Endothelial cell of umbilical vein (primary cell): ENCODE measurements around the gene MPND.

Experiments
- EZH2 ChIP-seq: IDR thresholded peaks from 2 replicates; pipeline ENCODE4 v1.6.1; 2012; ENCODE audit warnings: borderline replicate concordance, low read depth, mild to moderate bottlenecking, moderate library complexity, low read length, inconsistent platforms; ENCODE audit not compliant: severe bottlenecking
- GATA2 ChIP-seq: IDR thresholded peaks from 2 replicates; pipeline ENCODE4 v1.7.0; 2011; ENCODE audit warnings: low read depth, mild to moderate bottlenecking, moderate library complexity, mixed read lengths, low read length; ENCODE audit not compliant: insufficient read length, insufficient read depth
- MYC ChIP-seq: IDR thresholded peaks from one replicate; pipeline ENCODE4 v1.6.1; 2011; ENCODE audit warnings: mild to moderate bottlenecking, low read depth, low read length
- POLR2A ChIP-seq: IDR thresholded peaks from 2 replicates; pipeline ENCODE4 v1.6.1; 2012; ENCODE audit warnings: low read depth, mild to moderate bottlenecking, control low read depth, low read length
- POLR2AphosphoS5 ChIP-seq: IDR thresholded peaks from 2 replicates; pipeline ENCODE4 v1.6.1; 2012; ENCODE audit warnings: low read depth, mild to moderate bottlenecking, control low read depth, low read length, moderate library complexity; ENCODE audit not compliant: insufficient read depth
- TF ChIP-seq, protein P1 (sequence below), 2 donors: IDR thresholded peaks; 1 replicate in 1 of 2; 2 replicates in 1 of 2; pipeline ENCODE4 v1.5.1; 2011; ENCODE audit warnings: low read length in 2 of 2, mild to moderate bottlenecking in 2 of 2, moderate library complexity in 2 of 2, control low read depth in 1 of 2, inconsistent platforms in 1 of 2, low read depth in 1 of 2; ENCODE audit not compliant: insufficient read depth in 1 of 2; ENCODE audit errors: extremely low read depth in 1 of 2
- TF ChIP-seq, protein P2 (sequence below): IDR thresholded peaks from 2 replicates; pipeline ENCODE4 v1.6.1; 2011; ENCODE audit not compliant: insufficient read depth, insufficient read length

DNA sequence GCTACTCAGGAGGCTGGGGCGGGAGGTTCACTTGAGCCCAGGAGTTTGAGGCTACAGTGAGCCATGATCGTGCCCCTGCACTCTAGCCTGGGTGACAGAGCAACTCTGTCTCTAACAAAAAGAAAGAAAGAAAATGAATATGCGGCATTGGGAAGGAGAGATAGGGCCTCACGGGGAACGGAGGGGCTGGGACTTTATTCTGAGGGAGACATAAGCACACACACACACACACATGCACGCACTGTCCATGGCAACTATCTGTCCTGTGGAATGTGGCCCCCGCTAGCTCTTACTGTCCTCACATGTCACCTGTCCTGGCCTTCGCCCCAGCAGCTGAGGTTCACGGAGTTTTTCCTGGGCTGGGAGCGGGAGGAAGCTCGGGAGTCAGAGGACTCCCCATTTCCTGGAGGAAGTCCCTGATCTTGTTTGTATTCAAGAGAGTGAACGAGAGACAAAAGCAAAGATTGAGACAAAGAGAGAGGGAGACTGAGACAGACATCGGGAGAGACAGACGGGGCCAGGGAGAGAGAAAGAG is 5.4 kb upstream of the MPND start:
- TF ChIP-seq, protein P1, sequence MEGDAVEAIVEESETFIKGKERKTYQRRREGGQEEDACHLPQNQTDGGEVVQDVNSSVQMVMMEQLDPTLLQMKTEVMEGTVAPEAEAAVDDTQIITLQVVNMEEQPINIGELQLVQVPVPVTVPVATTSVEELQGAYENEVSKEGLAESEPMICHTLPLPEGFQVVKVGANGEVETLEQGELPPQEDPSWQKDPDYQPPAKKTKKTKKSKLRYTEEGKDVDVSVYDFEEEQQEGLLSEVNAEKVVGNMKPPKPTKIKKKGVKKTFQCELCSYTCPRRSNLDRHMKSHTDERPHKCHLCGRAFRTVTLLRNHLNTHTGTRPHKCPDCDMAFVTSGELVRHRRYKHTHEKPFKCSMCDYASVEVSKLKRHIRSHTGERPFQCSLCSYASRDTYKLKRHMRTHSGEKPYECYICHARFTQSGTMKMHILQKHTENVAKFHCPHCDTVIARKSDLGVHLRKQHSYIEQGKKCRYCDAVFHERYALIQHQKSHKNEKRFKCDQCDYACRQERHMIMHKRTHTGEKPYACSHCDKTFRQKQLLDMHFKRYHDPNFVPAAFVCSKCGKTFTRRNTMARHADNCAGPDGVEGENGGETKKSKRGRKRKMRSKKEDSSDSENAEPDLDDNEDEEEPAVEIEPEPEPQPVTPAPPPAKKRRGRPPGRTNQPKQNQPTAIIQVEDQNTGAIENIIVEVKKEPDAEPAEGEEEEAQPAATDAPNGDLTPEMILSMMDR (IDR thresholded peaks at IDR 0.05; ENCODE audit: extremely low read depth in 1 of 2, insufficient read depth in 1 of 2, low read depth in 1 of 2, low read length in 2 of 2) = no peak
- TF ChIP-seq POLR2AphosphoS5 = no peak
- TF ChIP-seq EZH2 = no peak
- TF ChIP-seq, protein P2, sequence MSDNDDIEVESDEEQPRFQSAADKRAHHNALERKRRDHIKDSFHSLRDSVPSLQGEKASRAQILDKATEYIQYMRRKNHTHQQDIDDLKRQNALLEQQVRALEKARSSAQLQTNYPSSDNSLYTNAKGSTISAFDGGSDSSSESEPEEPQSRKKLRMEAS = no peak
- TF ChIP-seq POLR2A = no peak
- TF ChIP-seq MYC = no peak
- TF ChIP-seq GATA2 = no peak
